Fibroblast of pulmonary artery (primary cell): ENCODE results near the gene PRKAG3.

Experiments
- DNase-seq: peaks from one replicate; pipeline ENCODE4 v3.0.0-alpha.2; 2010; ENCODE audit warnings: low read depth
- H3K4me3 ChIP-seq: replicated peaks from 2 replicates; pipeline ENCODE4 v1.5.1; 2011; ENCODE audit warnings: low read depth, mild to moderate bottlenecking, control low read depth, low read length, moderate library complexity
- TF ChIP-seq, protein P1 (sequence below): IDR thresholded peaks from 2 replicates; pipeline ENCODE4 v1.5.1; 2011; ENCODE audit warnings: mild to moderate bottlenecking, control low read depth, low read length, inconsistent platforms; ENCODE audit errors: missing control alignments

Gene PRKAG3

DNA sequence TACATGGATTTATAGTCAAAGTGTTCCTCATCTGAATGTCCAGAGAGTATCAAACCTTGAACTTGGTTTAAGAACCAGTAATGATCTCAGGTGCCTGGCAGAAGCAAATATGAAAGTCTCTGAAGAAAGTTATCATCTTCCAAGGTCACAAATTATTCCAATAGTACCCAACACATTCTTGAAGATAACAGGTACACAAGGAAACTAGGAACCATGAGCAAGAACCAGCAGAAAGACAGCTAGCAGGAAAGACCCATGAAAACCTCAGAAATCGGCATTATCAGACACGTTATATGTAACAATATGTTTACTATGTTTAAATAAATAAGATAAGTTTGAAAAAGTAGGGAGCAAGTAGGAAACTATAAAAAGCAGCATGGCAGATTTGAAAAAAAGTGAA, 5.9 kb upstream of the PRKAG3 start:
- no peak for DNase-seq
- no peak overlapping the region for H3K4me3 ChIP-seq
- TF ChIP-seq, protein P1, sequence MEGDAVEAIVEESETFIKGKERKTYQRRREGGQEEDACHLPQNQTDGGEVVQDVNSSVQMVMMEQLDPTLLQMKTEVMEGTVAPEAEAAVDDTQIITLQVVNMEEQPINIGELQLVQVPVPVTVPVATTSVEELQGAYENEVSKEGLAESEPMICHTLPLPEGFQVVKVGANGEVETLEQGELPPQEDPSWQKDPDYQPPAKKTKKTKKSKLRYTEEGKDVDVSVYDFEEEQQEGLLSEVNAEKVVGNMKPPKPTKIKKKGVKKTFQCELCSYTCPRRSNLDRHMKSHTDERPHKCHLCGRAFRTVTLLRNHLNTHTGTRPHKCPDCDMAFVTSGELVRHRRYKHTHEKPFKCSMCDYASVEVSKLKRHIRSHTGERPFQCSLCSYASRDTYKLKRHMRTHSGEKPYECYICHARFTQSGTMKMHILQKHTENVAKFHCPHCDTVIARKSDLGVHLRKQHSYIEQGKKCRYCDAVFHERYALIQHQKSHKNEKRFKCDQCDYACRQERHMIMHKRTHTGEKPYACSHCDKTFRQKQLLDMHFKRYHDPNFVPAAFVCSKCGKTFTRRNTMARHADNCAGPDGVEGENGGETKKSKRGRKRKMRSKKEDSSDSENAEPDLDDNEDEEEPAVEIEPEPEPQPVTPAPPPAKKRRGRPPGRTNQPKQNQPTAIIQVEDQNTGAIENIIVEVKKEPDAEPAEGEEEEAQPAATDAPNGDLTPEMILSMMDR = no peak

DNA sequence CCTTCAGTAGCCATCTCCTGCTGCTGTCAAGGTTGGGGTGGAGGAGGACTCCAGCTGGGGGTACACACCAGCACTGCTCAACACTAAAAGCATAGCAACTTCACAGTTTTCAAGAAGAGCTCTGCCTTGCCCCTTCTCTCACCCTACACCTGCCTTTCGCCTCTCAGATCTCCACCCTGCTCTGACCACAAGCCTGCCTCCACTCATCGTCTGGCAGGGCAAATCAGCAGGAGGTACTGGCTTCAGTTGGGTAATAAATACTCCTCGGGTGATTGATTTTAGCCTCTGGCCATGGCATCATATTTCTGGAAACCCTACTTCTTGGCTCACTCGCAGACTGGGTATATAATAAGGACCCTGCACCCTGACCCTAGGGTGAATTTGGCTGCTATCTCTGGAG, 3.1 kb upstream of the PRKAG3 start:
- no peak overlapping the region for H3K4me3 ChIP-seq
- no peak for DNase-seq
- TF ChIP-seq, protein P1 = no peak

DNA sequence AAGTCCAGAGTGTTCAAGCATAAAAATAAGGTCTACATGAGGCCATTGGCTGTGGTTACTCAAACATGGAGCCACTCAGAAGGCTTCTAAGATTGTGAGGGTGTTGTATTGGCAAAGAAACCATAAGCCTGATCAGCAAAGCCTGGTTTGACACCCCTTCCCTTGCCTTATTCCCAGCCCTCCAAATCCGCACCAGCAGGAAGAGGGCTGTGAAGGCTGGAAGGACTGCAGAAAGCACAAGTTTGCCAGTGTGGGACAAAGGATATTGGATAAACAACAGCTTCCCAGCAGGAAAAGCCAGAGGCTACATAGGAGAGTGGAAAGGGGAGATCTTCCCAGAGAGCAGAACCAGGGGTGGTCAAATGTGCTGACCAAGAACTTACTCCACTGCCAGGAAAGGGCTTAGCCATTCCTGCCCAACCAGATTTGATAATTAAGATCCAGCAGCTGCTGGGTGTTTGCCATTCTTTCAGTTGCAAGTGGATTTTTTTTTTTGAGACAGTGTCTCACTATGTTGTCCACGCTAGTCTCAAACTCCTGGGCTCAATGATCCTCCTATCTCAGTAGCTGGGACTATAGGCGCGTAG, 1.5 kb upstream of the PRKAG3 start:
- no peak for DNase-seq
- TF ChIP-seq, protein P1 = no peak
- H3K4me3 ChIP-seq = no peak overlapping the region

DNA sequence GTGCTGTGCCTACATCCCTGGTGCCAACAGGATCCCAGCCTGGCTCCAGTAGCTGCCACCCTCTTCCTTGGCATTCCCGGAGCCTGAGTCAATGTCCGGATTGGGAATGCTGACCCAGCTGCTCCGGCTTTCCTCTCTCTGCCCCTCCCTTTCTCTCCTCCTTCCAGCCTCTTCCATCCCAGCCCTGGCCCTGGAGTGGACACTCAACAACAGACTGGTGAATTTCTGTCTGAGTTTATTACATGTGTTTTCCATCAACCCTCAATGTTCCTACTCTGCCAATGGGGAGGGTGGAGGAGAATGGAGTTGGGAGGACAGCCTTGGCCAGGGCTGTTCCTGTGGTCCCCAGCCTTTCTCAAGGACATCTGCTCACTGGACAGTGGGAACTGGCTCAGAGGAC, 917 bp upstream of the PRKAG3 start:
- DNase-seq = peak; percentile 16
- TF ChIP-seq, protein P1 = no peak
- H3K4me3 ChIP-seq = no peak overlapping the region

DNA sequence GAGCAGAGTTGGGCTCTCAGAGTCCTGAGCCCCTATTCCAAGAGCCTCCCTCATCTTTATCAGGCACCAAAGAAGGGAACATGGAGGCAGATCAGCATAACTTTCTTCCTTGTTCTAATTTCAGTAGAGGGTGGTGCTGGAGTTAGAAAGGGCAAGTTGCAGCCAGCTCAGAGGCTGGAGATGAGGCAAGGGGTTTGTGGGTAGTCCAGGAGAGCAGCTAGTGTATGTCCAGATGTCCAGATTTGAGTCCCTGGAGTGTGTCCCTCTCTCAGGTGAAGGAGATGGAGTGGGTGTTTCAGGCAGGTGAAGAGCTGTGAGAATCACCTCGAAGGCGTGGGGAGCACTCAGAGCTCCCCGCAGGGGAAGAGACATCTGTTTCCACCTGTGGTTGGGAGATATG, 478 bp upstream of the PRKAG3 start:
- H3K4me3 ChIP-seq = no peak overlapping the region
- DNase-seq = no peak
- TF ChIP-seq, protein P1 = no peak

DNA sequence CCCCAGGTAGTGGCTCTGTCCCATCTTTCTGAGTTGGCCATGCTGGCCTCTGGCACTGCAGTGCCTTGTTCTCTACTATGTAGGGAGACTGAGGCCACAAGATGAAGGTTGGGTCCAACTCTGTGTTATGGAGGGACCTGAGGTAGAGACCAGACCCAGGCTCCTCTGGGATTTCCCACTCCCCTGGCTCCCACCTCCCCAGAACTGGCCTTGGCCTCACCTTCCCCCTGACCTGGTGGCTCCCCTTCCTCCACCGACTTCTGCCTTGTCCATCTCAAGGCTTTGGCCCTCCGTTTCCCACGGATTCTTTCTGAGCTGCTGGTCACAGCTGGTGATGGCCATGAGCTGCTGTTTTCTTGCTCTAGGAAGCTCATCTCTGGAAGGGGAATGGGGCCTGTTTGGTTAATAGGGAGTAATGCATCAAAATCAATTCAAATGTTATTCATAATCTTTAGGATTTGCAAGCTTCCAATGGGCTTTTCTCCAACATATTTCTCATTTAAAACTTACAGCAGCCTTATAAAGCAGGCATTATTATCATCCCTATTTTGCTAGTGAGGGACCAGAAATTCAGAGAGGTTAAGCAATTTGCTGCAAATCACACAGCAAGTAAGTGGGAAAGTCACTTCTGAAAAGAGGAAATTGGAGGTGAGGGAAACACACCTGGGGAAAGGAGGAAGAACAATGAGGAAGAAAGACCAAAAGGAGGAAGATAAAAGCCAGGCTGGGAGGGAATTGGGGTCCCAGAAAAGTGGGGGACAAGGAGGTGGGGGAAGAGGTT, 887 bp downstream of the PRKAG3 start:
- TF ChIP-seq, protein P1 = no peak
- no peak overlapping the region for H3K4me3 ChIP-seq
- no peak for DNase-seq
